Measurements from ENCODE around the gene PAX3.

PAX3 gene

GRCh38 chr2:222269132-222269531, 29.7 kb downstream of the PAX3 start:
- DNase-seq (ENCODE audit: low read depth): no peak

GRCh38 chr2:222268311-222268990, 30.3 kb downstream of the PAX3 start:
- DNase-seq (ENCODE audit: low read depth): no peak

DNA sequence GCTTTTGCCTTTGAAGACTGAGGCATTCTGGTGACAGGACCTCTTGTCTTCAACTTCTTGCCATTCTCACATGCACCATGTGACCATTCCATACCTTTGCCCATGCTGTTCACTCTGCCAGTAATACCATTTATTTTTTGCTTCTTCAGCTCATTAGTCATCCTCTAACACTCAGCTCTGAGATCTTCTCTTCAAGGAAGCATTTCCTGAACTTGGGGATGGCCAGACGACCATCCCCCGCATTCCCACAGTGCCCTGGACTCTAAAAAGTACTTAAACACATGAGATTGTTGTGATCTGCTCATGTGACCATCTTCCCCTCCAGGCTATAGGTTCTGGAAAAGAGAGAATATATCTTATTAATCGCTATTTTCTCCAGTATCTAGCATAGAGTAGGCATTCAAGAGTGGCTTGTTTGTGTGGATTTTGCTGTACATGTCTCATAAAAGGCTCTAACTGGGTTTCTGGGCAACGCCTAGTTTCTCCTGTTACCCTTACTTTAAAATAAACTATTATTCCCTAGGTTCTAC, 33.9 kb downstream of the PAX3 start:
- DNase-seq (ENCODE audit: low read depth): no peak

DNA sequence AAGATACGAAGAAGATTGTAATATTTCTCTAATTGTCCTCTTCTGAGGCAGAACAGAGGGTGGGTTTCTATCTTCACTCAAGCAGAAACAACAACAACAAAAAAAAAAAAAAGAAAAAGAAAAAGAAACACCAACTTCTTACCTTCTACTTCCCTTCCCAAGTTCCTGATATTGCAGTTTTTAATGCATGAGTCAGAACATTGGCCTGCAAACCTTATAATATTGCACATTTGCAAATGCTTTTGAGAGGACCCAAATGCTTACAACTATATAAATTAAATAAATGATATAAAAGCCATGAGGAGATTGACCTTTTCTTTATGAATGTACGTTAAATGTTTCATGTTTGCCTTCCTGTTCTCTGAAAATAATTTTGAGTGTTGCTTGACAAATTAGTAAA, 37.3 kb downstream of the PAX3 start:
- DNase-seq (ENCODE audit: low read depth): no peak

DNA sequence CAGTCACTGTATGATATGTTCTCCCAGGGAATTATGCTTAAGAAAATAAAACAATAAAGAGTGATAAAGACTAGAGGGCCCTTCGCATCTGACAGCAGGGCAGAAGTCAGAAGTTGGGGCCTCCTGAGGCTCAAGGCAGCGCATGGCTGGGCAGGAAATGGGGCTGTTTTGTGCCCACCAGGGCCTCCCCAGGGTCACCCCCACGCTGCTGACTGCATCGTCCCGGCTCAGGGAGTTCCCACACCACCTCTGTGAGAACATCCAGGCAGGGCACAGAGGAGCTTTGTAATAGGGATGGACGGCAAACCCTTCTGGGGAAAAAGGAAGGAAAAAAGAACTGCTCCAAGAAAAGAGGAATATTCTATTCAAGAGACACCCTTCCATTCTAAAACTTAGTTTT, 41.2 kb downstream of the PAX3 start:
- DNase-seq (ENCODE audit: low read depth): no peak

DNA sequence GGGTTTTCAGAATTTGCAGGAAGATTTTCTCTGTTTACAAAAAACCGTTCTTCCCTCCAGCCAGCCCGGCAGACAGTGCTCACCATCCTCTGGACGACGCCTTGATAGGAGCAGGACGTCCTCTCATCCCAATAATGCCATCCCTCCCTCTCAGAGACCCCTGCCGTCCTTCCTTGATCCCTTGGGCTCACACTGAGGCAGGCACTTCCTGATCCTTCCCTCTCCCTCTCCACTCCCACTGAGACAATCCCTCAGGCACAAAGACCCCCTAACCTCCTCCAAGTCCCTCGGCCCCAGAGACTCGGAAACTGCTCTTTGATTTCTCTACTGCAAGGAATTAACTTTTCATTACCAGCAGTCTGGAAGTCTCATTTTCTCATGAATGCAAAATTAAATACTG, 42.5 kb downstream of the PAX3 start:
- DNase-seq (ENCODE audit: low read depth): no peak

GRCh38 chr2:222255090-222255489, 43.7 kb downstream of the PAX3 start:
- DNase-seq (ENCODE audit: low read depth): no peak

GRCh38 chr2:222250313-222250712, 48.5 kb downstream of the PAX3 start:
- DNase-seq (ENCODE audit: low read depth): no peak

DNA sequence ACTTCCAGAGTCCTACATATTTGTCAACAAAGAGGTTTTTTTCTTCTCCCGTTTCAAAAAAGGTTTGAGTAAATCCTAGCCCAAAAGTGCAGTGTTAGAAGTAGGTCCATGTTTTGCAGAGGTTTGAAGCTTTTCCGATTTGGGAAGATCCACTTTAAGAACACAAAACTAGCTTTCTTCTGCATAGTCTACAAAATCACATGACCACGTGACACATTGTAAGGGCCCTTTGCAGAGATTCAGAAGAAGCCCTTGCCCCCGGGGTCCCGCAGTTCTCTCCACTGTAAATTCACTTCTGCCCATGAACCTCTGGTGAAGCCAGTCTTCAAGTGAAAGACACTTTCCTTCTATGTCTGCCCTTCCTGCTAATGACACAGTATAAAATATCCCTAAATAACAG, 49.4 kb downstream of the PAX3 start:
- no peak for DNase-seq (ENCODE audit: low read depth)

GRCh38 chr2:222248818-222249217, 50.0 kb downstream of the PAX3 start:
- DNase-seq (ENCODE audit: low read depth): no peak

DNA sequence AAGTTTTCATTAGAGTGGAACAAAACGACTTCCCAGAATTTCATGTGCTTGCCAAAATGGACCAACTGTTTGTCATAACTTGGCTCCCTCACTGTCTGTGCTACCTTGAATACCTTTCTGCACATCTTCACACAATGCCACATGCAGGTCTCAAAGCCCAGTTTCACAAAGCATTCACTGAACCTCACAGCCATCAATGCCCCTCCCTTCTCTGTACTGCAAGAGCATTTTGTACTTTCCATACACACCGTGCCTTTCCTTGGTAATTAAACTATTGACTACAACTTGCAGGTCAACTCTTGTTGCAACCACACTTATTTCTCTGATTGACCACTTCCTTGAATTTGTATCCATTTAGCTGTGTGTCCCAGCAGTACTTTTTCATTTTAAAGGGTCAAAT, 50.5 kb downstream of the PAX3 start:
- no peak for DNase-seq (ENCODE audit: low read depth)

DNA sequence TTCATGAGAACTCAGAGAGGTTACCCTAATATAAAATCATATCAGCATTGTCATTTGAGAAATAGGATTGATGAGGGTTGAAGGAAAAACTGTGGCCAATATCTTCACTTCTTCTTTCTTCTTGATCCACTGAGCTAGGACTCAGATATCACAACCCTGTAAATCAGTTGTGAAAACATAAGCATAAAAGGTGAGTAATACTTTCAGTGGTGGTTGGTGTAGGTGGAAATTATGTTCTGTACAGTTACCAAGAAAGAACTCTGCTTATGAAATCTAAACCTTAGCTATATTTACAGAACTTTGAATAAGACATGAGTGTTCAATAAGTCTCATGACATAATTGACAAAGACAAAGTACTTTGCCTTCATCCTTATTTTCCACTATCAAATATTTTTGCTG, 56.3 kb downstream of the PAX3 start:
- DNase-seq (ENCODE audit: low read depth): no peak

- no peak for DNase-seq (ENCODE audit: low read depth)
Observed at GRCh38 chr2:222241128-222241870, 57.5 kb downstream of the PAX3 start.

DNA sequence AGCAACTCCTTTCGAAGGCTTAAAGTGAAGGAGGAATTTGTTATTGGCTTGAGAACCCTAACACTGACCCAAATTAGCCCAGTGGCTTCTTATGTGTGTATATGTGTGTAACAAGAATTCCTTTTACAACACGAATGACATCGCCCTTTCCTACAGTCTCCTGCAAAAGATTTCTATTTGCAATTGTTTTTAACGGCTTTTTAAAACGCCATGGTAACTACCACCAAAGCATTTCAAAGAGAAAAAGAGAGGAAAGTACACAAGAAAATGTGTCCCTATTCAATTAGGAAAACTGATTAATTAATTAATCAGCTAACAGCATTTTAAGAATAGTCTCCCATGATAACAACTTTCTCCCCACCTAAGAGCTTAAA, 58.1 kb downstream of the PAX3 start:
- no peak for DNase-seq (ENCODE audit: low read depth)

DNA sequence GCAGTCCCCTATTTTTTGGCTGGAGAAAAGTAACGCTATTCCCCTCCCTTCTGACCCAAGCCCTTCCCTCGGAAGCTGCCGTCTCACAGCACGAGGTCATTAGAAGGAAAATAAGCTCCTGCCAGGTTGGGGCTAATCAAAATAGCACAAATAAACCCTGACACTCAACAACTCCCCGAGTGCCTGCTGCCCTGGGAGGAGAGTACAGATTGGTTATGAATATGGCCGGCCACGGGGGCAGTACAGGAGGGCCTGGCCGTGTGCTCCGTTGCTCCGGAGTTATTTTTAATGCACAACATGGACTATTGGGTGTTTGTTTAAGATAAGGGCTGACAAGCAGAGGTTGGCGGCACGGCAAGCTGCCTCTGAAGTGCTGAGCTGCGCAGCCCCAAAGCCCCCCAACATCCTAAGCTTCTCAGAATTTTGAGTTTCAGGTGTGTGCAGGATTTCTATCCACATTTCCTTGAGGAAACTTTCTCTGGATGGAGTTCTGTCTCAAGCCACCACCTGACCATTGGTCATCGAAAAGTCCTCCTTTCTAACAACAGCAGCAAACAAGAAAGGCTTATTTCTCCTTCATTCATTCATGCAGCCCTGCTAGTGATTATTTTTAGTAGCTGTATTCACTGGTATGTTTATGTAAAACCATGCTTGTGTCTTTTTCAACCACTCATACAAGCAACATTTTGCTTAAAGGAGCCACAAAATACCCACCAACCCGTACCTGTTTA, 58.7 kb downstream of the PAX3 start:
- no peak for DNase-seq (ENCODE audit: low read depth)

- DNase-seq (ENCODE audit: low read depth): no peak
Observed at GRCh38 chr2:222239091-222239490, 59.7 kb downstream of the PAX3 start.

DNA sequence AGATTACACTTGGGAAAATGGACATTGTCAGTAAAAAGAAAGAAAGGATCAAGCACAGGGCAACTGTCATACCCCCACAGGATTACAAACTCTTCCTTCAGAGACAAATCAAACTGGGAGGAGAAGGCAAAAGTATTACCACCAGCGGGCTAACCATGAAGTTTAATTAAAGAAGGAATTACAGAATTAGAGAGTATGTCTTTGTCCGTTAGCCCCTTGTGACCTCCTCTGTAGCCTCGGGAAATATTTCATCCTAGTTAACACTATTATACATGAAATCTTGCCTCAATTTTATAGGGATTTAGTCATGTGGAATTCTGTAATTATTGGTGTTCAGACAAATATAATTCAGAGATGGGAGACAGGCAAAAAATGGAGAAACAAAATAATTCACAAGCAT, 60.7 kb downstream of the PAX3 start:
- no peak for DNase-seq (ENCODE audit: low read depth)

DNA sequence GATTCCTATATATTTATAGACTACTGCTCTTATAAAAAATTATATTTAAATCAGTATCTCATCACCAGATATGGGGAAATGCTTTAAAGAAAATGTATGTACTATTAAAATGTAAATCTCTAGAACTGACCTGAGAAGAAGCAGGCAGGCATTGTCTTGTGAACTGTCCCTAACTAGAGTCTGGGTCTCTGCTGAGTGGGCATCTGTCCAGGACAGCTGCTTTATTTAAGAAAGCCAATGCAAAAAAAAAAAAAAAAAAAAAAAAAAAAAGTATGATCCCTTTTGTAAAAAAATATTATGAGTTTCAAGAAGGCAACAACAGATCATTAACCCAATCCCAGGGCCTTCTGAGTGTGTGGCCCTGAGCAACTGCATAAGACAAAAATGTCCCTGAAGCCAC, 66.0 kb downstream of the PAX3 start:
- no peak for DNase-seq (ENCODE audit: low read depth)

DNA sequence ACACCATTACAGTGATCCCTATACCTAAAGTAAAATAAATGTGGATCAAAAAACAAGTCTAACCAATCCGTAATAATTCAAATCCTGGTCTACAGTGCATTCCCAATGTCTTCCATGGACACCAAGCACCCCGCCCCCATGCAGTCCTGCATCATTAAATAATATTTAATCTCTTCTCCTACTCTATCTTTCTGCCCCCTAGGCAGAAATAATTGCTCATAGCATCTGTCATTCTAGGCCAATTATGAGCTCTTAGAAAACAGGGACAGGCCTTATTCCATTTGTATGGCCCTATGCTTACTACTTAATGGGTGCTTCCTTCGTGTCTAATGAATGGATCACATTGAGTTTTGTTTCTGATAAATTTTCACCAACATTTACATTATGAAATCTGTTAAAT, 66.4 kb downstream of the PAX3 start:
- DNase-seq (ENCODE audit: low read depth): no peak

- no peak for DNase-seq (ENCODE audit: low read depth)
Observed at GRCh38 chr2:222228054-222228453, 70.7 kb downstream of the PAX3 start.

DNA sequence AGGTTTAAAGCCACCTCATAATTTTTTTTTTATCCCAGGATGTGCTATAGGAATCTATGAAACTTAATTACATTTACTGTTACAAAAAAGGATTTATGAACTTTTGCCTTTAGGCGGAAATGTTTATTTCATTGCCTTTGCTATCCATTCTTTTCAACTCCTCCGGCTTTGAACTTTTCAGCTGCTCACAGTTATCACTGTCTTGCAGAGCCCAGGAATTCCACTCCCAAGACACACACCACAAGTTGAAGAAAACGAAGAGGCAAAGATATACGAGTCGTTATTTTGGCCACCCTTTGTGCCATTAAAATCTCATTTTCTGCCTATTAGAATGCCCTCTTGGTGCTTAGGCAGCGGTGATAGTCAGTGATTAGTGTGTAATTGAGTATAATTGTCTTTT, 80.0 kb downstream of the PAX3 start:
- DNase-seq (ENCODE audit: low read depth): no peak

- DNase-seq (ENCODE audit: low read depth): no peak
Observed at GRCh38 chr2:222217712-222218111, 81.1 kb downstream of the PAX3 start.

DNA sequence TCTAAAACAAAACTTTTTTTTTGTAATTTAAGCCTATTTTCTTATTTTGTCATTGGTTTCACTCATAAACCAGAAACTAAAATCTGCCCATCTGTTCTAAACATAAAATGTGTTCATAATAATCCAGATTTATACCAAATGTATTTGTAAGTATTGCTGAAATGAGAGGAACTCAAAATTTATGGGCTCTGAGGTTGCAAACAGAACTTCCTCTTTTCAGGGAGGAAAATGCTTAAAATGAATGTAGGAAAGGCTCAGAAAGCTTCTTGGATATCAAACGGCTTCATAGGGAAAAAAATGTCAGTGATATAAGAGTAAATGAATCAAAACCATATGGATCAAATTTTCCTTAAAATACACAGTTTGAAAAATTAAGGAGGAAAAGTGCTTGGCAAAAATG, 83.9 kb downstream of the PAX3 start:
- DNase-seq (ENCODE audit: low read depth): no peak

Data from GM04504 (cell line).